ENCODE results near the gene SSU72. TPM values are rescaled to one million over a fixed set of nuclear protein-coding genes. Genes with fewer than 3 reads are reported as not detected.

Gene SSU72
- total and polyA plus RNA-seq, 7 experiments from 2014 or later = 121 to 267 (median 143) TPM

- intact Hi-C loops (cut with micrococcal nuclease) = no loop called here
- Histone ChIP-seq H3K9me3 (ENCODE audit: control insufficient read depth in 2 of 3, low read length in 3 of 3) (no peaks in the 10 kb centered on the region), H3K4me1 (ENCODE audit: control insufficient read depth in 2 of 2, insufficient read depth in 2 of 2, low read length in 2 of 2) (peaks cover 6% of the 10 kb centered on the region in 2 donors), H3K36me3 (ENCODE audit: control insufficient read depth in 2 of 3, insufficient read depth in 3 of 3, low read length in 3 of 3) (no peaks in the 10 kb centered on the region), H3K4me3 (ENCODE audit: low read length) (no peak overlapping the region), H3K27ac (ENCODE audit: low read depth, low read length) (no peak overlapping the region), H3K27me3 (ENCODE audit: control insufficient read depth in 2 of 2, insufficient read depth in 2 of 2, low read length in 2 of 2) (no peaks in the 10 kb centered on the region)
- ChIA-PET CTCF (no interaction called here), POLR2A (interaction anchor here (1.0 kb wide), 1 partner anchor 9 kb away, joined by 3 read pairs; no protein-coding TSS in a partner anchor)
- Mint-ChIP-seq H3K4me3 (no peak overlapping the region), H3K4me1 (peaks cover 0 to 29% (median 12%) of the 10 kb centered on the region in 7 donors), H3K27me3 (no peaks in the 10 kb centered on the region), H3K27ac (no peak overlapping the region), H3K36me3 (no peaks in the 10 kb centered on the region), H3K9me3 (peaks cover 0 to 2% (median 0%) of the 10 kb centered on the region in 11 donors)
- DNase-seq (no peak), ATAC-seq (no peak)
Measured at GRCh38 chr1:1621173-1622009, 46.7 kb upstream of the SSU72 start.

- Mint-ChIP-seq H3K4me1 (peaks cover 0 to 26% (median 12%) of the 10 kb centered on the region in 7 donors), H3K9me3 (peaks cover 0 to 2% (median 0%) of the 10 kb centered on the region in 11 donors), H3K27ac (no peak overlapping the region), H3K27me3 (no peaks in the 10 kb centered on the region), H3K4me3 (no peak overlapping the region), H3K36me3 (no peaks in the 10 kb centered on the region)
- Histone ChIP-seq H3K27me3 (ENCODE audit: control insufficient read depth in 2 of 2, insufficient read depth in 2 of 2, low read length in 2 of 2) (no peaks in the 10 kb centered on the region), H3K36me3 (ENCODE audit: control insufficient read depth in 2 of 3, insufficient read depth in 3 of 3, low read length in 3 of 3) (peaks cover 0 to under 1% (median 0%) of the 10 kb centered on the region in 3 experiments), H3K9me3 (ENCODE audit: control insufficient read depth in 2 of 3, low read length in 3 of 3) (no peaks in the 10 kb centered on the region), H3K27ac (ENCODE audit: low read depth, low read length) (no peak overlapping the region), H3K4me1 (ENCODE audit: control insufficient read depth in 2 of 2, insufficient read depth in 2 of 2, low read length in 2 of 2) (peaks cover 8 to 9% of the 10 kb centered on the region in 2 donors), H3K4me3 (ENCODE audit: low read length) (no peak overlapping the region)
- ChIA-PET CTCF (no interaction called here), POLR2A (interaction anchor here (1.0 to 2.2 kb wide), 2 partner anchors 9 kb away, joined by 3 to 12 read pairs; no protein-coding TSS in a partner anchor)
- DNase-seq (no peak), ATAC-seq (no peak)
- intact Hi-C loops (cut with micrococcal nuclease) = no loop called here
Measured at GRCh38 chr1:1620433-1621139, 45.9 kb upstream of the SSU72 start.

- Histone ChIP-seq H3K27ac (ENCODE audit: low read depth, low read length) (no peak overlapping the region), H3K4me3 (ENCODE audit: low read length) (no peak overlapping the region), H3K9me3 (ENCODE audit: control insufficient read depth in 2 of 3, low read length in 3 of 3) (no peaks in the 10 kb centered on the region), H3K4me1 (ENCODE audit: control insufficient read depth in 2 of 2, insufficient read depth in 2 of 2, low read length in 2 of 2) (peaks cover 8 to 9% of the 10 kb centered on the region in 2 donors), H3K27me3 (ENCODE audit: control insufficient read depth in 2 of 2, insufficient read depth in 2 of 2, low read length in 2 of 2) (no peaks in the 10 kb centered on the region), H3K36me3 (ENCODE audit: control insufficient read depth in 2 of 3, insufficient read depth in 3 of 3, low read length in 3 of 3) (peaks cover 0 to 3% (median 0%) of the 10 kb centered on the region in 3 experiments)
- CTCF ChIA-PET = no interaction called here
- ATAC-seq (no peak), DNase-seq (no peak)
- Mint-ChIP-seq H3K27me3 (no peaks in the 10 kb centered on the region), H3K9me3 (peaks cover 0 to 3% (median 0%) of the 10 kb centered on the region in 11 donors), H3K4me1 (peaks cover 0 to 24% (median 11%) of the 10 kb centered on the region in 7 donors), H3K4me3 (no peak overlapping the region), H3K27ac (no peak overlapping the region), H3K36me3 (no peaks in the 10 kb centered on the region)
- POLR2A ChIA-PET = interaction anchor here (2.2 kb wide), 1 partner anchor 9 kb away, joined by 12 read pairs; no protein-coding TSS in a partner anchor
- intact Hi-C loops (cut with micrococcal nuclease) = loop anchor here in 1 of 2 donors (10.0 kb wide), 2 partner anchors 215 to 505 kb away; partner anchors contain the start of genes C1orf159 and MRPL20
Measured at GRCh38 chr1:1619917-1620361, 45.3 kb upstream of the SSU72 start.

- Mint-ChIP-seq H3K27me3 (no peaks in the 10 kb centered on the region), H3K4me3 (no peak overlapping the region), H3K9me3 (peaks cover 0 to 7% (median 0%) of the 10 kb centered on the region in 11 donors), H3K27ac (no peak overlapping the region), H3K36me3 (peaks cover 0 to 3% (median 0%) of the 10 kb centered on the region in 5 donors), H3K4me1 (peaks cover 10 to 38% (median 24%) of the 10 kb centered on the region in 7 donors)
- intact Hi-C loops (cut with micrococcal nuclease) = loop anchor here in 1 of 2 donors (10.0 kb wide), 2 partner anchors 214 to 504 kb away; partner anchors contain the start of genes C1orf159 and MRPL20
- Histone ChIP-seq H3K9me3 (ENCODE audit: control insufficient read depth in 2 of 3, low read length in 3 of 3) (no peaks in the 10 kb centered on the region), H3K27me3 (ENCODE audit: control insufficient read depth in 2 of 2, insufficient read depth in 2 of 2, low read length in 2 of 2) (no peaks in the 10 kb centered on the region), H3K27ac (ENCODE audit: low read depth, low read length) (no peak overlapping the region), H3K4me1 (ENCODE audit: control insufficient read depth in 2 of 2, insufficient read depth in 2 of 2, low read length in 2 of 2) (peaks cover 15 to 21% of the 10 kb centered on the region in 2 donors), H3K36me3 (ENCODE audit: control insufficient read depth in 2 of 3, insufficient read depth in 3 of 3, low read length in 3 of 3) (peaks cover 0 to 3% (median 0%) of the 10 kb centered on the region in 3 experiments), H3K4me3 (ENCODE audit: low read length) (no peak overlapping the region)
- ATAC-seq (no peak), DNase-seq (no peak)
- POLR2A ChIA-PET = interaction anchor here (0.9 to 2.2 kb wide), 2 partner anchors 11 to 12 kb away, joined by 4 to 12 read pairs; no protein-coding TSS in a partner anchor
- CTCF ChIA-PET = interaction anchor here (1.3 kb wide), 1 partner anchor 12 kb away, joined by 3 read pairs; no protein-coding TSS in a partner anchor
Measured at GRCh38 chr1:1618396-1619068, 43.9 kb upstream of the SSU72 start.

GRCh38 chr1:1617925-1618324, 43.3 kb upstream of the SSU72 start:
- peak overlapping the region in 9 of 10 donors; percentile 62 to 88 (median 80) for H3K4me3 Mint-ChIP-seq
- DNase-seq (no peak), ATAC-seq (no peak)
- ChIA-PET POLR2A (interaction anchor here (1.2 kb wide), 1 partner anchor 12 kb away, joined by 5 read pairs; no protein-coding TSS in a partner anchor), CTCF (interaction anchor here (1.3 kb wide), 1 partner anchor 12 kb away, joined by 3 read pairs; no protein-coding TSS in a partner anchor)
- Histone ChIP-seq H3K27me3 (ENCODE audit: control insufficient read depth in 2 of 2, insufficient read depth in 2 of 2, low read length in 2 of 2) (no peaks in the 10 kb centered on the region), H3K4me3 (ENCODE audit: low read length) (no peak overlapping the region), H3K9me3 (ENCODE audit: control insufficient read depth in 2 of 3, low read length in 3 of 3) (no peaks in the 10 kb centered on the region), H3K36me3 (ENCODE audit: control insufficient read depth in 2 of 3, insufficient read depth in 3 of 3, low read length in 3 of 3) (peaks cover 0 to 3% (median 0%) of the 10 kb centered on the region in 3 experiments), H3K4me1 (ENCODE audit: control insufficient read depth in 2 of 2, insufficient read depth in 2 of 2, low read length in 2 of 2) (peaks cover 15 to 21% of the 10 kb centered on the region in 2 donors), H3K27ac (ENCODE audit: low read depth, low read length) (no peak overlapping the region)
- H3K36me3 Mint-ChIP-seq = peaks cover 0 to 4% (median 0%) of the 10 kb centered on the region in 5 donors
- peaks cover 12 to 39% (median 26%) of the 10 kb centered on the region in 7 donors for H3K4me1 Mint-ChIP-seq
- intact Hi-C loops (cut with micrococcal nuclease) = loop anchor here in 1 of 2 donors (10.0 kb wide), 2 partner anchors 213 to 503 kb away; partner anchors contain the start of genes C1orf159 and MRPL20
- H3K9me3 Mint-ChIP-seq = peaks cover 0 to 7% (median 0%) of the 10 kb centered on the region in 11 donors
- peak overlapping the region in 1 of 9 donors; percentile 76 for H3K27ac Mint-ChIP-seq
- H3K27me3 Mint-ChIP-seq = no peaks in the 10 kb centered on the region

All from naive thymus-derived CD4-positive, alpha-beta T cell (primary cell).